WTC11 (cell line): ENCODE measurements around the gene ARHGAP22. TPM values are rescaled to one million over a fixed set of nuclear protein-coding genes. Genes with fewer than 3 reads are reported as not detected.

Experiments
- ATAC-seq: fragments of 200-7000 bp; cut with Tn5 transposase; 2 replicates; pipeline ENCODE4 v1.10.0; 2021; ENCODE audit warnings: mild to moderate bottlenecking, moderate library complexity
- CTCF ChIA-PET: fragments of 300-600 bp; sonication (Branson Sonifier 250); formaldehyde crosslinking; loops from one replicate; lab custom pipeline; 2021; ENCODE audit warnings: antibody characterized with exemption; lab: Charles Lee
- POLR2A ChIA-PET: fragments of 350-600 bp; sonication (Branson Sonifier 250); formaldehyde crosslinking; loops from one replicate; lab custom pipeline; 2021; ENCODE audit warnings: antibody characterized with exemption; lab: Charles Lee
- DNase-seq: peaks from one replicate; pipeline ENCODE4 v3.0.0; 2021; ENCODE audit warnings: low spot score
- H3K27ac Mint-ChIP-seq: 2 replicates; pipeline ENCODE4 v1.8.0; 2021; ENCODE audit warnings: mixed read lengths
- H3K27me3 Mint-ChIP-seq: 2 replicates; pipeline ENCODE4 v1.8.0; 2021; ENCODE audit warnings: low read depth, mild to moderate bottlenecking, moderate library complexity, mixed read lengths
- H3K36me3 Mint-ChIP-seq: 2 replicates; pipeline ENCODE4 v1.8.0; 2021; ENCODE audit warnings: mixed read lengths
- H3K4me1 Mint-ChIP-seq: 2 replicates; pipeline ENCODE4 v1.8.0; 2022; ENCODE audit warnings: mixed read lengths
- H3K4me3 Mint-ChIP-seq: 2 replicates; pipeline ENCODE4 v1.8.0; 2021; ENCODE audit warnings: mild to moderate bottlenecking, moderate library complexity, mixed read lengths
- H3K9me3 Mint-ChIP-seq: 2 replicates; pipeline ENCODE4 v1.8.0; 2021; ENCODE audit warnings: mixed read lengths
- CREM ChIP-seq: sonication (generic); formaldehyde crosslinking; IDR thresholded peaks from 2 replicates; pipeline ENCODE4 v1.8.1; 2022; ENCODE audit warnings: mild to moderate bottlenecking, missing genetic modification reagents, moderate library complexity
- GRHL2 ChIP-seq: fragments of 250-450 bp; sonication (Bioruptor Pico); IDR thresholded peaks from 2 replicates; pipeline ENCODE4 v1.8.0; 2022; ENCODE audit warnings: mild to moderate bottlenecking, moderate library complexity; ENCODE audit not compliant: insufficient replicate concordance, severe bottlenecking
- NR2C2 ChIP-seq: sonication (generic); formaldehyde crosslinking; IDR thresholded peaks from 2 replicates; pipeline ENCODE4 v1.8.0; 2022; ENCODE audit warnings: mild to moderate bottlenecking, missing genetic modification reagents
- NR3C1 ChIP-seq: sonication (generic); formaldehyde crosslinking; conservative IDR thresholded peaks from 2 replicates; pipeline ENCODE4 v1.8.1; 2023; ENCODE audit warnings: low read depth, mild to moderate bottlenecking, missing genetic modification reagents
- RELA ChIP-seq: sonication (generic); formaldehyde crosslinking; IDR thresholded peaks from 2 replicates; pipeline ENCODE4 v1.8.1; 2022; ENCODE audit warnings: missing genetic modification reagents, mild to moderate bottlenecking, borderline replicate concordance
- SMAD3 ChIP-seq: sonication (generic); formaldehyde crosslinking; IDR thresholded peaks from 2 replicates; pipeline ENCODE4 v1.8.0; 2022; ENCODE audit warnings: missing genetic modification reagents, mild to moderate bottlenecking, borderline replicate concordance
- SOX15 ChIP-seq: fragments of 250-450 bp; sonication (Bioruptor Pico); IDR thresholded peaks from 2 replicates; pipeline ENCODE4 v1.9.0; 2021; ENCODE audit warnings: mild to moderate bottlenecking
- TCF7 ChIP-seq: sonication (generic); formaldehyde crosslinking; IDR thresholded peaks from 2 replicates; pipeline ENCODE4 v1.8.0; 2022; ENCODE audit warnings: mild to moderate bottlenecking, low read depth, missing genetic modification reagents, moderate library complexity
- TEAD4 ChIP-seq: sonication (generic); formaldehyde crosslinking; IDR thresholded peaks from 2 replicates; pipeline ENCODE4 v1.8.0; 2022; ENCODE audit warnings: mild to moderate bottlenecking, missing genetic modification reagents
- ZNF219 ChIP-seq: sonication (generic); formaldehyde crosslinking; IDR thresholded peaks from 2 replicates; pipeline ENCODE4 v1.8.0; 2023; ENCODE audit warnings: missing genetic modification reagents, mild to moderate bottlenecking, borderline replicate concordance
- ZNF263 ChIP-seq: sonication (generic); formaldehyde crosslinking; IDR thresholded peaks from 2 replicates; pipeline ENCODE4 v1.8.1; 2022; ENCODE audit warnings: low read depth, mild to moderate bottlenecking, moderate library complexity, missing genetic modification reagents
- ZNF671 ChIP-seq: fragments of 250-450 bp; sonication (Bioruptor Pico); IDR thresholded peaks from 2 replicates; pipeline ENCODE4 v1.8.0; 2021; ENCODE audit warnings: mild to moderate bottlenecking
- total RNA-seq: library from RNA; stranded (reverse); gene quantifications from 3 replicates; pipeline ENCODE4 v1.2.3, GENCODE V29; 2021
- TF ChIP-seq, protein P1 (sequence below): sonication (generic); formaldehyde crosslinking; IDR thresholded peaks from 2 replicates; pipeline ENCODE4 v1.8.1; 2023; ENCODE audit warnings: mild to moderate bottlenecking, missing genetic modification reagents, borderline replicate concordance
- TF ChIP-seq, protein P2 (sequence below): fragments of 200-600 bp; IDR thresholded peaks from 2 replicates; pipeline ENCODE4 v1.8.0; 2022; ENCODE audit warnings: antibody characterized with exemption
- TF ChIP-seq, protein P3 (sequence below): fragments of 250-450 bp; sonication (Bioruptor Pico); IDR thresholded peaks from 2 replicates; pipeline ENCODE4 v1.8.0; 2021; ENCODE audit warnings: mild to moderate bottlenecking
- TF ChIP-seq, protein P4 (sequence below): fragments of 250-450 bp; sonication (Bioruptor Pico); IDR thresholded peaks from 2 replicates; pipeline ENCODE4 v1.9.0; 2021; ENCODE audit warnings: mild to moderate bottlenecking, borderline replicate concordance
- TF ChIP-seq, protein P5 (sequence below): sonication (generic); formaldehyde crosslinking; IDR thresholded peaks from 2 replicates; pipeline ENCODE4 v1.8.1; 2023; ENCODE audit warnings: mild to moderate bottlenecking, missing genetic modification reagents, moderate library complexity
- TF ChIP-seq, protein P6 (sequence below): sonication (generic); formaldehyde crosslinking; IDR thresholded peaks from 2 replicates; pipeline ENCODE4 v1.8.1; 2023; ENCODE audit warnings: mild to moderate bottlenecking, missing genetic modification reagents
- TF ChIP-seq, protein P7 (sequence below): sonication (generic); formaldehyde crosslinking; IDR thresholded peaks from 2 replicates; pipeline ENCODE4 v1.8.1; 2023; ENCODE audit warnings: mild to moderate bottlenecking, missing genetic modification reagents
- TF ChIP-seq, protein P8 (sequence below): sonication (generic); formaldehyde crosslinking; IDR thresholded peaks from 2 replicates; pipeline ENCODE4 v1.8.1; 2022; ENCODE audit warnings: low read depth, mild to moderate bottlenecking, moderate library complexity, missing genetic modification reagents, borderline replicate concordance

The ARHGAP22 gene
- total RNA-seq, 1 experiment from 2014 or later = 8.6 TPM

DNA sequence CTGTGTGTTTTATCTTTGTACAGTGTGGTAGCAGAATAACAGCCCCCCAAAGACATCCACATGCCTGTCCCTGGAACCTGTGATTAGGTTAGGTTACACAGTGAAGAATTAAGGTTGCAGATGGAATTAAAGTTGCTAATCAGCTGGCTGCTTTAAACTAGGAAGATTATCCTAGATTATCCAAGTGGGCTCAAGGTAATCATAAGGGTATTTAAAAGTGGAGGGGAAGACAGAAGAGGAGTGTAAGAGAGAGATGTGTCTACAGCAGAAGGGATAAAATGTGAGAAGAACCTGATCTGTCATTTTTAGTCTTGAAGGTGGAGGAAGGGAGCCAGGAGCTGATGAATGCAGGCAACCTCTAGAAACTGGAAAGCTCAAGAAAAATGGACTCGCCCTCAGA, 117.6 kb downstream of the ARHGAP22 start:
- no peak for DNase-seq
- no peak for ATAC-seq
- H3K4me3 Mint-ChIP-seq = no peak overlapping the region
- no peak for TF ChIP-seq NR2C2 (CRISPR knock-in tag)
- TF ChIP-seq, protein P1, sequence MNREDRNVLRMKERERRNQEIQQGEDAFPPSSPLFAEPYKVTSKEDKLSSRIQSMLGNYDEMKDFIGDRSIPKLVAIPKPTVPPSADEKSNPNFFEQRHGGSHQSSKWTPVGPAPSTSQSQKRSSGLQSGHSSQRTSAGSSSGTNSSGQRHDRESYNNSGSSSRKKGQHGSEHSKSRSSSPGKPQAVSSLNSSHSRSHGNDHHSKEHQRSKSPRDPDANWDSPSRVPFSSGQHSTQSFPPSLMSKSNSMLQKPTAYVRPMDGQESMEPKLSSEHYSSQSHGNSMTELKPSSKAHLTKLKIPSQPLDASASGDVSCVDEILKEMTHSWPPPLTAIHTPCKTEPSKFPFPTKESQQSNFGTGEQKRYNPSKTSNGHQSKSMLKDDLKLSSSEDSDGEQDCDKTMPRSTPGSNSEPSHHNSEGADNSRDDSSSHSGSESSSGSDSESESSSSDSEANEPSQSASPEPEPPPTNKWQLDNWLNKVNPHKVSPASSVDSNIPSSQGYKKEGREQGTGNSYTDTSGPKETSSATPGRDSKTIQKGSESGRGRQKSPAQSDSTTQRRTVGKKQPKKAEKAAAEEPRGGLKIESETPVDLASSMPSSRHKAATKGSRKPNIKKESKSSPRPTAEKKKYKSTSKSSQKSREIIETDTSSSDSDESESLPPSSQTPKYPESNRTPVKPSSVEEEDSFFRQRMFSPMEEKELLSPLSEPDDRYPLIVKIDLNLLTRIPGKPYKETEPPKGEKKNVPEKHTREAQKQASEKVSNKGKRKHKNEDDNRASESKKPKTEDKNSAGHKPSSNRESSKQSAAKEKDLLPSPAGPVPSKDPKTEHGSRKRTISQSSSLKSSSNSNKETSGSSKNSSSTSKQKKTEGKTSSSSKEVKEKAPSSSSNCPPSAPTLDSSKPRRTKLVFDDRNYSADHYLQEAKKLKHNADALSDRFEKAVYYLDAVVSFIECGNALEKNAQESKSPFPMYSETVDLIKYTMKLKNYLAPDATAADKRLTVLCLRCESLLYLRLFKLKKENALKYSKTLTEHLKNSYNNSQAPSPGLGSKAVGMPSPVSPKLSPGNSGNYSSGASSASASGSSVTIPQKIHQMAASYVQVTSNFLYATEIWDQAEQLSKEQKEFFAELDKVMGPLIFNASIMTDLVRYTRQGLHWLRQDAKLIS = no peak
- TF ChIP-seq, protein P2, sequence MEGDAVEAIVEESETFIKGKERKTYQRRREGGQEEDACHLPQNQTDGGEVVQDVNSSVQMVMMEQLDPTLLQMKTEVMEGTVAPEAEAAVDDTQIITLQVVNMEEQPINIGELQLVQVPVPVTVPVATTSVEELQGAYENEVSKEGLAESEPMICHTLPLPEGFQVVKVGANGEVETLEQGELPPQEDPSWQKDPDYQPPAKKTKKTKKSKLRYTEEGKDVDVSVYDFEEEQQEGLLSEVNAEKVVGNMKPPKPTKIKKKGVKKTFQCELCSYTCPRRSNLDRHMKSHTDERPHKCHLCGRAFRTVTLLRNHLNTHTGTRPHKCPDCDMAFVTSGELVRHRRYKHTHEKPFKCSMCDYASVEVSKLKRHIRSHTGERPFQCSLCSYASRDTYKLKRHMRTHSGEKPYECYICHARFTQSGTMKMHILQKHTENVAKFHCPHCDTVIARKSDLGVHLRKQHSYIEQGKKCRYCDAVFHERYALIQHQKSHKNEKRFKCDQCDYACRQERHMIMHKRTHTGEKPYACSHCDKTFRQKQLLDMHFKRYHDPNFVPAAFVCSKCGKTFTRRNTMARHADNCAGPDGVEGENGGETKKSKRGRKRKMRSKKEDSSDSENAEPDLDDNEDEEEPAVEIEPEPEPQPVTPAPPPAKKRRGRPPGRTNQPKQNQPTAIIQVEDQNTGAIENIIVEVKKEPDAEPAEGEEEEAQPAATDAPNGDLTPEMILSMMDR = no peak
- TF ChIP-seq, protein P3, sequence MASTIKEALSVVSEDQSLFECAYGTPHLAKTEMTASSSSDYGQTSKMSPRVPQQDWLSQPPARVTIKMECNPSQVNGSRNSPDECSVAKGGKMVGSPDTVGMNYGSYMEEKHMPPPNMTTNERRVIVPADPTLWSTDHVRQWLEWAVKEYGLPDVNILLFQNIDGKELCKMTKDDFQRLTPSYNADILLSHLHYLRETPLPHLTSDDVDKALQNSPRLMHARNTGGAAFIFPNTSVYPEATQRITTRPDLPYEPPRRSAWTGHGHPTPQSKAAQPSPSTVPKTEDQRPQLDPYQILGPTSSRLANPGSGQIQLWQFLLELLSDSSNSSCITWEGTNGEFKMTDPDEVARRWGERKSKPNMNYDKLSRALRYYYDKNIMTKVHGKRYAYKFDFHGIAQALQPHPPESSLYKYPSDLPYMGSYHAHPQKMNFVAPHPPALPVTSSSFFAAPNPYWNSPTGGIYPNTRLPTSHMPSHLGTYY (CRISPR knock-in tag) = no peak
- no peak for TF ChIP-seq NR3C1 (CRISPR knock-in tag)
- TF ChIP-seq ZNF263 (CRISPR knock-in tag) = no peak
- TF ChIP-seq, protein P4, sequence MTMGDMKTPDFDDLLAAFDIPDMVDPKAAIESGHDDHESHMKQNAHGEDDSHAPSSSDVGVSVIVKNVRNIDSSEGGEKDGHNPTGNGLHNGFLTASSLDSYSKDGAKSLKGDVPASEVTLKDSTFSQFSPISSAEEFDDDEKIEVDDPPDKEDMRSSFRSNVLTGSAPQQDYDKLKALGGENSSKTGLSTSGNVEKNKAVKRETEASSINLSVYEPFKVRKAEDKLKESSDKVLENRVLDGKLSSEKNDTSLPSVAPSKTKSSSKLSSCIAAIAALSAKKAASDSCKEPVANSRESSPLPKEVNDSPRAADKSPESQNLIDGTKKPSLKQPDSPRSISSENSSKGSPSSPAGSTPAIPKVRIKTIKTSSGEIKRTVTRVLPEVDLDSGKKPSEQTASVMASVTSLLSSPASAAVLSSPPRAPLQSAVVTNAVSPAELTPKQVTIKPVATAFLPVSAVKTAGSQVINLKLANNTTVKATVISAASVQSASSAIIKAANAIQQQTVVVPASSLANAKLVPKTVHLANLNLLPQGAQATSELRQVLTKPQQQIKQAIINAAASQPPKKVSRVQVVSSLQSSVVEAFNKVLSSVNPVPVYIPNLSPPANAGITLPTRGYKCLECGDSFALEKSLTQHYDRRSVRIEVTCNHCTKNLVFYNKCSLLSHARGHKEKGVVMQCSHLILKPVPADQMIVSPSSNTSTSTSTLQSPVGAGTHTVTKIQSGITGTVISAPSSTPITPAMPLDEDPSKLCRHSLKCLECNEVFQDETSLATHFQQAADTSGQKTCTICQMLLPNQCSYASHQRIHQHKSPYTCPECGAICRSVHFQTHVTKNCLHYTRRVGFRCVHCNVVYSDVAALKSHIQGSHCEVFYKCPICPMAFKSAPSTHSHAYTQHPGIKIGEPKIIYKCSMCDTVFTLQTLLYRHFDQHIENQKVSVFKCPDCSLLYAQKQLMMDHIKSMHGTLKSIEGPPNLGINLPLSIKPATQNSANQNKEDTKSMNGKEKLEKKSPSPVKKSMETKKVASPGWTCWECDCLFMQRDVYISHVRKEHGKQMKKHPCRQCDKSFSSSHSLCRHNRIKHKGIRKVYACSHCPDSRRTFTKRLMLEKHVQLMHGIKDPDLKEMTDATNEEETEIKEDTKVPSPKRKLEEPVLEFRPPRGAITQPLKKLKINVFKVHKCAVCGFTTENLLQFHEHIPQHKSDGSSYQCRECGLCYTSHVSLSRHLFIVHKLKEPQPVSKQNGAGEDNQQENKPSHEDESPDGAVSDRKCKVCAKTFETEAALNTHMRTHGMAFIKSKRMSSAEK (CRISPR knock-in tag) = no peak
- TF ChIP-seq CREM (CRISPR knock-in tag) = no peak
- TF ChIP-seq SMAD3 (CRISPR knock-in tag) = no peak
- TF ChIP-seq, protein P5, sequence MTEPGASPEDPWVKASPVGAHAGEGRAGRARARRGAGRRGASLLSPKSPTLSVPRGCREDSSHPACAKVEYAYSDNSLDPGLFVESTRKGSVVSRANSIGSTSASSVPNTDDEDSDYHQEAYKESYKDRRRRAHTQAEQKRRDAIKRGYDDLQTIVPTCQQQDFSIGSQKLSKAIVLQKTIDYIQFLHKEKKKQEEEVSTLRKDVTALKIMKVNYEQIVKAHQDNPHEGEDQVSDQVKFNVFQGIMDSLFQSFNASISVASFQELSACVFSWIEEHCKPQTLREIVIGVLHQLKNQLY (CRISPR knock-in tag) = no peak
- TF ChIP-seq ZNF671 (CRISPR knock-in tag) = no peak
- TF ChIP-seq SOX15 (CRISPR knock-in tag) = no peak
- TF ChIP-seq, protein P6, sequence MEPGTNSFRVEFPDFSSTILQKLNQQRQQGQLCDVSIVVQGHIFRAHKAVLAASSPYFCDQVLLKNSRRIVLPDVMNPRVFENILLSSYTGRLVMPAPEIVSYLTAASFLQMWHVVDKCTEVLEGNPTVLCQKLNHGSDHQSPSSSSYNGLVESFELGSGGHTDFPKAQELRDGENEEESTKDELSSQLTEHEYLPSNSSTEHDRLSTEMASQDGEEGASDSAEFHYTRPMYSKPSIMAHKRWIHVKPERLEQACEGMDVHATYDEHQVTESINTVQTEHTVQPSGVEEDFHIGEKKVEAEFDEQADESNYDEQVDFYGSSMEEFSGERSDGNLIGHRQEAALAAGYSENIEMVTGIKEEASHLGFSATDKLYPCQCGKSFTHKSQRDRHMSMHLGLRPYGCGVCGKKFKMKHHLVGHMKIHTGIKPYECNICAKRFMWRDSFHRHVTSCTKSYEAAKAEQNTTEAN = no peak
- TF ChIP-seq TCF7 (CRISPR knock-in tag) = no peak
- TF ChIP-seq, protein P7, sequence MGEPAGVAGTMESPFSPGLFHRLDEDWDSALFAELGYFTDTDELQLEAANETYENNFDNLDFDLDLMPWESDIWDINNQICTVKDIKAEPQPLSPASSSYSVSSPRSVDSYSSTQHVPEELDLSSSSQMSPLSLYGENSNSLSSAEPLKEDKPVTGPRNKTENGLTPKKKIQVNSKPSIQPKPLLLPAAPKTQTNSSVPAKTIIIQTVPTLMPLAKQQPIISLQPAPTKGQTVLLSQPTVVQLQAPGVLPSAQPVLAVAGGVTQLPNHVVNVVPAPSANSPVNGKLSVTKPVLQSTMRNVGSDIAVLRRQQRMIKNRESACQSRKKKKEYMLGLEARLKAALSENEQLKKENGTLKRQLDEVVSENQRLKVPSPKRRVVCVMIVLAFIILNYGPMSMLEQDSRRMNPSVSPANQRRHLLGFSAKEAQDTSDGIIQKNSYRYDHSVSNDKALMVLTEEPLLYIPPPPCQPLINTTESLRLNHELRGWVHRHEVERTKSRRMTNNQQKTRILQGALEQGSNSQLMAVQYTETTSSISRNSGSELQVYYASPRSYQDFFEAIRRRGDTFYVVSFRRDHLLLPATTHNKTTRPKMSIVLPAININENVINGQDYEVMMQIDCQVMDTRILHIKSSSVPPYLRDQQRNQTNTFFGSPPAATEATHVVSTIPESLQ = no peak
- TF ChIP-seq ZNF219 (CRISPR knock-in tag) = no peak
- TF ChIP-seq, protein P8, sequence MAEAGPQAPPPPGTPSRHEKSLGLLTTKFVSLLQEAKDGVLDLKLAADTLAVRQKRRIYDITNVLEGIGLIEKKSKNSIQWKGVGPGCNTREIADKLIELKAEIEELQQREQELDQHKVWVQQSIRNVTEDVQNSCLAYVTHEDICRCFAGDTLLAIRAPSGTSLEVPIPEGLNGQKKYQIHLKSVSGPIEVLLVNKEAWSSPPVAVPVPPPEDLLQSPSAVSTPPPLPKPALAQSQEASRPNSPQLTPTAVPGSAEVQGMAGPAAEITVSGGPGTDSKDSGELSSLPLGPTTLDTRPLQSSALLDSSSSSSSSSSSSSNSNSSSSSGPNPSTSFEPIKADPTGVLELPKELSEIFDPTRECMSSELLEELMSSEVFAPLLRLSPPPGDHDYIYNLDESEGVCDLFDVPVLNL = no peak
- TF ChIP-seq GRHL2 = no peak
- no peak for TF ChIP-seq TEAD4 (CRISPR knock-in tag)
- TF ChIP-seq RELA (CRISPR knock-in tag) = no peak
- no peaks in the 10 kb centered on the region for H3K27me3 Mint-ChIP-seq
- H3K36me3 Mint-ChIP-seq = no peaks in the 10 kb centered on the region
- peaks cover 27% of the 10 kb centered on the region for H3K4me1 Mint-ChIP-seq
- ChIA-PET CTCF (interaction anchor here (0.9 to 1.9 kb wide), 2 partner anchors 27 to 43 kb away, joined by 3 to 4 read pairs; no protein-coding TSS in a partner anchor), POLR2A (no interaction called here)
- H3K9me3 Mint-ChIP-seq = no peaks in the 10 kb centered on the region
- no peak overlapping the region for H3K27ac Mint-ChIP-seq
